ENCODE results near the gene FANCI. TPM values are rescaled to one million over a fixed set of nuclear protein-coding genes. Genes with fewer than 3 reads are reported as not detected.

Gene FANCI
- 100 to 1,000 TPM; 208 to 213 TPM for total RNA-seq

- H3K4me1 Mint-ChIP-seq (ENCODE audit: low read depth): peaks cover 27% of the 10 kb centered on the region
- no peaks in the 10 kb centered on the region for H3K27me3 Mint-ChIP-seq
- peak within 1 kb of the TSS; percentile 90 for H3K27ac Mint-ChIP-seq
- intact Hi-C loops (cut with micrococcal nuclease): loop anchor here (1.0 to 10.0 kb wide), 4 partner anchors 40 to 349 kb away; partner anchors contain the start of genes ABHD2, HAPLN3 and POLG
- H3K4me3 Mint-ChIP-seq: peak within 1 kb of the TSS; percentile 96
- no peaks in the 10 kb centered on the region for H3K9me3 Mint-ChIP-seq
- CTCF ChIA-PET: interaction anchor here (0.6 to 4.7 kb wide), 14 partner anchors 13 to 339 kb away, joined by 3 to 70 read pairs (median 3); partner anchors contain the start of gene ABHD2
- peak; percentile 98 for DNase-seq
- POLR2A ChIA-PET: interaction anchor here (0.6 to 2.4 kb wide), 5 partner anchors 12 to 95 kb away, joined by 3 to 9 read pairs (median 3); no protein-coding TSS in a partner anchor
- peaks cover 41% of the 10 kb centered on the region for H3K36me3 Mint-ChIP-seq
These were observed at the start of gene FANCI for GRCh38 chr15:89243691-89244573. Gene FANCI, plus strand, starts transcription at chr15:89243979. Its CDS starts 3,669 bp downstream, at chr15:89247648.

- Mint-ChIP-seq H3K27ac (no peak overlapping the region), H3K36me3 (peaks cover 40% of the 10 kb centered on the region), H3K4me1 (ENCODE audit: low read depth) (peaks cover 37% of the 10 kb centered on the region), H3K4me3 (no peak overlapping the region), H3K9me3 (no peaks in the 10 kb centered on the region), H3K27me3 (no peaks in the 10 kb centered on the region)
- intact Hi-C loops (cut with micrococcal nuclease): no loop called here
- POLR2A ChIA-PET: no interaction called here
- no peak for DNase-seq
- CTCF ChIA-PET: interaction anchor here (1.1 to 7.2 kb wide), 5 partner anchors 10 to 50 kb away, joined by 3 to 58 read pairs (median 6); partner anchors contain the start of gene FANCI
These were observed 49.2 kb upstream of the FANCI start for GRCh38 chr15:89194608-89195007.

GRCh38 chr15:89195836-89196235, 47.9 kb upstream of the FANCI start:
- intact Hi-C loops (cut with micrococcal nuclease): no loop called here
- Mint-ChIP-seq H3K9me3 (no peaks in the 10 kb centered on the region), H3K4me3 (no peak overlapping the region), H3K36me3 (peaks cover 33% of the 10 kb centered on the region), H3K27ac (no peak overlapping the region), H3K4me1 (ENCODE audit: low read depth) (peaks cover 37% of the 10 kb centered on the region), H3K27me3 (no peaks in the 10 kb centered on the region)
- no peak for DNase-seq
- ChIA-PET POLR2A (no interaction called here), CTCF (interaction anchor here (0.7 to 7.2 kb wide), 5 partner anchors 11 to 117 kb away, joined by 3 to 58 read pairs (median 6); no protein-coding TSS in a partner anchor)

- DNase-seq: no peak
- POLR2A ChIA-PET: no interaction called here
- intact Hi-C loops (cut with micrococcal nuclease): no loop called here
- peaks cover 37% of the 10 kb centered on the region for H3K4me1 Mint-ChIP-seq (ENCODE audit: low read depth)
- no peaks in the 10 kb centered on the region for H3K9me3 Mint-ChIP-seq
- H3K27me3 Mint-ChIP-seq: no peaks in the 10 kb centered on the region
- H3K27ac Mint-ChIP-seq: no peak overlapping the region
- CTCF ChIA-PET: interaction anchor here (2.7 to 7.2 kb wide), 3 partner anchors 11 to 28 kb away, joined by 6 to 58 read pairs (median 18); no protein-coding TSS in a partner anchor
- H3K36me3 Mint-ChIP-seq: peaks cover 31% of the 10 kb centered on the region
- H3K4me3 Mint-ChIP-seq: no peak overlapping the region
These were observed 47.5 kb upstream of the FANCI start for GRCh38 chr15:89196241-89196640.

GRCh38 chr15:89196994-89197393, 46.8 kb upstream of the FANCI start:
- Mint-ChIP-seq H3K4me3 (no peak overlapping the region), H3K27me3 (no peaks in the 10 kb centered on the region), H3K27ac (peak overlapping the region; percentile 85), H3K9me3 (no peaks in the 10 kb centered on the region), H3K36me3 (peaks cover 27% of the 10 kb centered on the region), H3K4me1 (ENCODE audit: low read depth) (peaks cover 35% of the 10 kb centered on the region)
- ChIA-PET CTCF (interaction anchor here (1.0 to 7.2 kb wide), 4 partner anchors 10 to 292 kb away, joined by 3 to 58 read pairs (median 12); no protein-coding TSS in a partner anchor), POLR2A (no interaction called here)
- intact Hi-C loops (cut with micrococcal nuclease): loop anchor here (1.0 kb wide), 2 partner anchors 17 to 30 kb away; no protein-coding TSS in a partner anchor
- peak; percentile 76 for DNase-seq

- intact Hi-C loops (cut with micrococcal nuclease): loop anchor here (1.0 kb wide), 2 partner anchors 17 to 30 kb away; no protein-coding TSS in a partner anchor
- POLR2A ChIA-PET: interaction anchor here (2.3 kb wide), 1 partner anchor 30 kb away, joined by 8 read pairs; no protein-coding TSS in a partner anchor
- peaks cover 36% of the 10 kb centered on the region for H3K4me1 Mint-ChIP-seq (ENCODE audit: low read depth)
- H3K4me3 Mint-ChIP-seq: no peak overlapping the region
- CTCF ChIA-PET: interaction anchor here (1.0 to 7.2 kb wide), 5 partner anchors 9 to 293 kb away, joined by 3 to 58 read pairs (median 6); no protein-coding TSS in a partner anchor
- peak overlapping the region; percentile 85 for H3K27ac Mint-ChIP-seq
- DNase-seq: peak; percentile 55
- no peaks in the 10 kb centered on the region for H3K27me3 Mint-ChIP-seq
- H3K36me3 Mint-ChIP-seq: peaks cover 27% of the 10 kb centered on the region
- no peaks in the 10 kb centered on the region for H3K9me3 Mint-ChIP-seq
These were observed 46.2 kb upstream of the FANCI start for GRCh38 chr15:89197503-89197971.

GRCh38 chr15:89198196-89198595, 45.6 kb upstream of the FANCI start:
- H3K9me3 Mint-ChIP-seq: no peaks in the 10 kb centered on the region
- peak overlapping the region; percentile 64 for H3K27ac Mint-ChIP-seq
- H3K27me3 Mint-ChIP-seq: no peaks in the 10 kb centered on the region
- DNase-seq: no peak
- H3K4me3 Mint-ChIP-seq: no peak overlapping the region
- H3K4me1 Mint-ChIP-seq (ENCODE audit: low read depth): peaks cover 35% of the 10 kb centered on the region
- POLR2A ChIA-PET: interaction anchor here (2.3 kb wide), 1 partner anchor 31 kb away, joined by 8 read pairs; no protein-coding TSS in a partner anchor
- intact Hi-C loops (cut with micrococcal nuclease): no loop called here
- peaks cover 24% of the 10 kb centered on the region for H3K36me3 Mint-ChIP-seq
- CTCF ChIA-PET: interaction anchor here (1.3 to 7.2 kb wide), 5 partner anchors 9 to 293 kb away, joined by 3 to 58 read pairs (median 6); no protein-coding TSS in a partner anchor

GRCh38 chr15:89198934-89199333, 44.8 kb upstream of the FANCI start:
- Mint-ChIP-seq H3K36me3 (peaks cover 21% of the 10 kb centered on the region), H3K9me3 (no peaks in the 10 kb centered on the region), H3K4me1 (ENCODE audit: low read depth) (peaks cover 41% of the 10 kb centered on the region), H3K4me3 (no peak overlapping the region), H3K27me3 (no peaks in the 10 kb centered on the region), H3K27ac (peak overlapping the region; percentile 64)
- POLR2A ChIA-PET: interaction anchor here (2.3 kb wide), 1 partner anchor 31 kb away, joined by 8 read pairs; no protein-coding TSS in a partner anchor
- DNase-seq: no peak
- intact Hi-C loops (cut with micrococcal nuclease): no loop called here
- CTCF ChIA-PET: interaction anchor here (1.2 to 7.2 kb wide), 5 partner anchors 8 to 31 kb away, joined by 3 to 58 read pairs (median 6); no protein-coding TSS in a partner anchor

- ChIA-PET CTCF (interaction anchor here (1.2 to 7.2 kb wide), 2 partner anchors 7 to 32 kb away, joined by 6 to 58 read pairs; no protein-coding TSS in a partner anchor), POLR2A (interaction anchor here (0.7 to 2.3 kb wide), 2 partner anchors 32 to 86 kb away, joined by 3 to 8 read pairs; no protein-coding TSS in a partner anchor)
- Mint-ChIP-seq H3K27me3 (no peaks in the 10 kb centered on the region), H3K36me3 (peaks cover 16% of the 10 kb centered on the region), H3K27ac (no peak overlapping the region), H3K9me3 (no peaks in the 10 kb centered on the region), H3K4me1 (ENCODE audit: low read depth) (peaks cover 47% of the 10 kb centered on the region), H3K4me3 (no peak overlapping the region)
- DNase-seq: no peak
- intact Hi-C loops (cut with micrococcal nuclease): loop anchor here (10.0 kb wide), 1 partner anchor 235 kb away; no protein-coding TSS in a partner anchor
These were observed 44.0 kb upstream of the FANCI start for GRCh38 chr15:89199746-89200145.

- no peaks in the 10 kb centered on the region for H3K27me3 Mint-ChIP-seq
- DNase-seq: no peak
- POLR2A ChIA-PET: interaction anchor here (0.7 kb wide), 1 partner anchor 86 kb away, joined by 3 read pairs; no protein-coding TSS in a partner anchor
- intact Hi-C loops (cut with micrococcal nuclease): loop anchor here (10.0 kb wide), 1 partner anchor 235 kb away; no protein-coding TSS in a partner anchor
- H3K9me3 Mint-ChIP-seq: no peaks in the 10 kb centered on the region
- no peak overlapping the region for H3K4me3 Mint-ChIP-seq
- H3K4me1 Mint-ChIP-seq (ENCODE audit: low read depth): peaks cover 50% of the 10 kb centered on the region
- H3K36me3 Mint-ChIP-seq: peaks cover 16% of the 10 kb centered on the region
- CTCF ChIA-PET: no interaction called here
- H3K27ac Mint-ChIP-seq: no peak overlapping the region
These were observed 43.6 kb upstream of the FANCI start for GRCh38 chr15:89200182-89200581.

- H3K27ac Mint-ChIP-seq: no peak overlapping the region
- H3K36me3 Mint-ChIP-seq: peaks cover 6% of the 10 kb centered on the region
- POLR2A ChIA-PET: no interaction called here
- intact Hi-C loops (cut with micrococcal nuclease): loop anchor here (10.0 kb wide), 1 partner anchor 233 kb away; no protein-coding TSS in a partner anchor
- H3K4me1 Mint-ChIP-seq (ENCODE audit: low read depth): peaks cover 51% of the 10 kb centered on the region
- H3K27me3 Mint-ChIP-seq: no peaks in the 10 kb centered on the region
- CTCF ChIA-PET: no interaction called here
- DNase-seq: no peak
- no peak overlapping the region for H3K4me3 Mint-ChIP-seq
- H3K9me3 Mint-ChIP-seq: no peaks in the 10 kb centered on the region
These were observed 42.2 kb upstream of the FANCI start for GRCh38 chr15:89201465-89202005.
